GM12878 (cell line): ENCODE data around the gene CCDC197. TPM values are rescaled to one million over a fixed set of nuclear protein-coding genes. Genes with fewer than 3 reads are reported as not detected.

Experiments used
- ATAC-seq: fragments of 200-7000 bp; cut with Tn5 transposase; 3 replicates; pipeline ENCODE4 v1.9.1; 2020; ENCODE audit warnings: mild to moderate bottlenecking, moderate library complexity
- BruUV-seq: library from RNA; stranded (reverse); fragments of 400-500 nt; replicated peaks from 2 replicates; lab custom pipeline; 2021; lab: Mats Ljungman, UMichigan
- CTCF ChIA-PET: fragments of 300-600 bp; sonication (Branson Sonifier 250); formaldehyde crosslinking; extraction: SDS; loops from one replicate; lab custom pipeline; 2021; ENCODE audit warnings: inconsistent platforms; lab: Yijun Ruan, JAX
- POLR2A ChIA-PET: fragments of 350-600 bp; formaldehyde crosslinking; extraction: SDS; loops from one replicate; lab custom pipeline; 2021; ENCODE audit warnings: inconsistent platforms; lab: Charles Lee
- RAD21 ChIA-PET: fragments of 300-600 bp; sonication (Branson Sonifier 250); formaldehyde crosslinking; loops from one replicate; lab custom pipeline; 2023; ENCODE audit warnings: antibody characterized with exemption; ENCODE audit not compliant: unreplicated experiment; lab: Charles Lee
- SMC1A ChIA-PET: fragments of 300-600 bp; sonication (Branson Sonifier 250); formaldehyde crosslinking; loops from one replicate; lab custom pipeline; 2023; ENCODE audit not compliant: unreplicated experiment, uncharacterized antibody; lab: Charles Lee
- DNase-seq: peaks from one replicate; pipeline ENCODE4 v3.0.0-alpha.2; 2011; ENCODE audit warnings: low read depth, low spot score
- FAIRE-seq: peaks from 3 replicates; lab custom pipeline; 2011; peaks lifted over from hg19 to GRCh38; lab: Jason Lieb, UNC
- H2AFZ ChIP-seq: 2 replicates; pipeline ENCODE4 v1.6.0; 2011; ENCODE audit warnings: low read depth, low read length, control low read depth; ENCODE audit not compliant: control insufficient read depth
- H3K27ac ChIP-seq: 2 replicates; pipeline ENCODE4 v1.5.1; 2011; ENCODE audit warnings: control low read depth; ENCODE audit not compliant: control insufficient read depth, insufficient read depth
- H3K27me3 ChIP-seq, 2 experiments: replicated peaks in 1 of 2; 2 replicates each; pipeline versions ENCODE4 v1.6.0 to v1.6.1; 2011; ENCODE audit warnings: low read length in 1 of 2; ENCODE audit not compliant: control insufficient read depth in 2 of 2, insufficient read depth in 2 of 2
- H3K36me3 ChIP-seq, 2 experiments: 2 replicates each; pipeline ENCODE4 v1.5.1; 2011; ENCODE audit warnings: low read length in 1 of 2; ENCODE audit not compliant: control insufficient read depth in 2 of 2, insufficient read depth in 2 of 2
- H3K4me1 ChIP-seq: 2 replicates; pipeline ENCODE4 v1.6.1; 2011; ENCODE audit warnings: mild to moderate bottlenecking, low read length, moderate library complexity, mixed read lengths; ENCODE audit not compliant: control insufficient read depth, insufficient read depth
- H3K4me2 ChIP-seq: 2 replicates; pipeline ENCODE4 v1.6.0; 2011; ENCODE audit warnings: control low read depth; ENCODE audit not compliant: control insufficient read depth, insufficient read depth
- H3K4me3 ChIP-seq: fragments of 200-600 bp; sonication (generic); 2 replicates; pipeline ENCODE4 v1.5.1; 2016
- H3K79me2 ChIP-seq: 2 replicates; pipeline ENCODE4 v1.6.0; 2011; ENCODE audit warnings: low read length; ENCODE audit not compliant: control insufficient read depth, insufficient read depth
- H3K9ac ChIP-seq: 2 replicates; pipeline ENCODE4 v1.8.0; 2011; ENCODE audit warnings: low read length, control low read depth, mixed read lengths; ENCODE audit not compliant: control insufficient read depth, insufficient read depth
- H3K9me3 ChIP-seq: replicated peaks from 3 replicates; pipeline ENCODE4 v1.5.1; 2011; ENCODE audit warnings: mild to moderate bottlenecking, low read length; ENCODE audit not compliant: control insufficient read depth, insufficient read depth
- H4K20me1 ChIP-seq: 2 replicates; pipeline ENCODE4 v1.6.0; 2011; ENCODE audit not compliant: control insufficient read depth, insufficient read depth
- FOXK2 ChIP-seq: fragments of 450-650 bp; IDR thresholded peaks from 2 replicates; pipeline ENCODE4 v1.6.1; 2017; ENCODE audit warnings: mild to moderate bottlenecking, moderate library complexity
- LARP7 ChIP-seq: fragments of 450-650 bp; IDR thresholded peaks from 2 replicates; pipeline ENCODE4 v1.6.1; 2017; ENCODE audit warnings: mild to moderate bottlenecking
- POLR2AphosphoS5 ChIP-seq: IDR thresholded peaks from 2 replicates; pipeline ENCODE4 v1.6.1; 2011; ENCODE audit warnings: mild to moderate bottlenecking, low read length, inconsistent platforms
- ZBED1 ChIP-seq: IDR thresholded peaks from 2 replicates; pipeline ENCODE4 v1.6.1; 2016; ENCODE audit warnings: borderline replicate concordance
- WGBS: methylation state at CpG from one replicate; pipeline ENCODE4 v1.1.6; 2016; ENCODE audit warnings: low lambda C conversion rate; ENCODE audit not compliant: insufficient replicate concordance, insufficient coverage; ENCODE audit errors: missing lambda C conversion rate; 5-methylcytosine and 5-hydroxymethylcytosine counted together
- in situ Hi-C: fragments of 300-500 bp; cut with MboI; formaldehyde crosslinking; loops from 9 replicates; pipeline ENCODE4 v1.14.3; 2018; ENCODE audit warnings: mixed read lengths
- intact Hi-C: fragments of 100-400 bp; cut with micrococcal nuclease; formaldehyde crosslinking; loops from one replicate; pipeline ENCODE4 v1.14.2; 2022; ENCODE audit not compliant: unreplicated experiment
- polyA plus RNA-seq, 11 experiments: library from polyadenylated mRNA; depleted of rRNA in 4 of 11; unstranded in 6 of 11; stranded (reverse) in 5 of 11; fragments of >200 nt; fragmentation: Nextera tagmentation in 4 of 11; fragmentation: Illumina TruSeq in 1 of 11; extraction: Ambion mirVana in 4 of 11; extraction: Trizol in 1 of 11; gene quantifications; 1 replicate in 1 of 11; 2 replicates in 10 of 11; pipeline versions ENCODE4 v1.2.1 to v1.2.3, GENCODE V29; 2011 to 2016; ENCODE audit warnings: inconsistent platforms in 2 of 11, missing spikeins in 2 of 11, low read depth in 1 of 11
- total RNA-seq, 4 experiments: library from RNA; depleted of rRNA in 3 of 4; stranded (reverse); fragments of >200 nt in 3 of 4; fragmentation: Illumina TruSeq in 1 of 4; extraction: Trizol in 1 of 4; gene quantifications; 2 replicates each; pipeline versions ENCODE4 v1.2.1 to v1.2.3, GENCODE V29; 2013 to 2021
- TF ChIP-seq, protein P1 (sequence below): fragments of 450-650 bp; IDR thresholded peaks from 2 replicates; pipeline ENCODE4 v1.6.1; 2017; ENCODE audit warnings: borderline replicate concordance
- TF ChIP-seq, protein P2 (sequence below): IDR thresholded peaks from 2 replicates; pipeline ENCODE4 v1.6.1; 2012; ENCODE audit warnings: low read length, inconsistent platforms
- TF ChIP-seq, protein P3 (sequence below): fragments of 450-650 bp; IDR thresholded peaks from 2 replicates; pipeline ENCODE4 v1.6.1; 2017; ENCODE audit warnings: mild to moderate bottlenecking, moderate library complexity
- TF ChIP-seq, protein P4 (sequence below): fragments of 450-650 bp; IDR thresholded peaks from 2 replicates; pipeline ENCODE4 v1.6.1; 2017; ENCODE audit warnings: mild to moderate bottlenecking, moderate library complexity

CCDC197 gene
- total and polyA plus RNA-seq, 10 of the 15 experiments (the other 5 are each of a cell fraction or from before 2014, with no cell fraction given): 0.12 TPM; not detected in 9

DNA sequence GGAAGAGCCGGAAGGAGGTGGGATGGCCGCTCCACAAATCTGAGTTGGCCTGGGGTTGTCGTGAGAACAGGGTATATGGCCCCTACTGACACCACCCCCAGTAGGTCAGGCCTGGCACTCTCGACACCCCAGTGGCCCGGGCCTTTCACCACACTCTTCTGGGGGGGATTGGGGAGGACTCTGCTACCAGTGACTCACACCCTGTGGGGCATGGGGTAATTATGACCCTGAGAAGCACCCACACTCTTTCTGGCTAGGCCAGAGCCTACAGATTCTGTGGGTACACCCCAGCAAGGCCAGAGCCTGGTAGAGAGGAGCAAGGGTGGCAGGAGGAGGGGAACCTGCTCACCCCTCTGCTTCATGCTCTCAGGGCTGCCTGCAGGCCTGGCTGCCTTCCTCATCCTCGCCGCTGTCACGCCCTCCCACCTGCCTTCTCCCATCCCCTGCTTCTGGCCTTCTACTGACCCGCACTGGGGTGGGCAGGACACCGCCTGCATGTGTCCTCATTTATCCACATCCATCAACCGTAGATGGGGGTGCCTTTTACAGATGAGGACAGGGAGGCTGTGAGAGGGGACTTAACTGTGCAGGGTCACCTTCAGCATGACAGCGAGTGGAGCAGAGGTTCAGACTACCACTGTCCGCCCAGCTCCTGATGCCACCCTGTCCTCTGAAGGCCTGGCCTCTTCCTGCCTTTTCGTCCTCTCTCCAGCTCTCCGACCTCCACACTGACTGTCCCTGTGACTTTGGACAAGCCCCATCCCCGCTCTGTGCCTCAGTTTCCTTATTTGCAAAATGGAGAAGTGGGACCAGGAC is 39.1 kb upstream of the CCDC197 start:
- no peaks in the 10 kb centered on the region; the same call in 1 of the 2 replicates for H3K79me2 ChIP-seq
- H2AFZ ChIP-seq: no peak overlapping the region
- BruUV-seq: no TSS peak
- in situ Hi-C loops: loop anchor here (25.0 kb wide), 2 partner anchors 1196 to 1704 kb away; no protein-coding TSS in a partner anchor
- ATAC-seq (no peak), FAIRE-seq (no peak), DNase-seq (no peak)
- ChIA-PET RAD21 (interaction anchor here (0.6 to 15.3 kb wide), 8 partner anchors 11 to 54 kb away, joined by 3 to 324 read pairs (median 4); partner anchors contain the start of gene ASB2), CTCF (interaction anchor here (0.9 to 6.6 kb wide), 11 partner anchors 10 to 174 kb away, joined by 3 to 73 read pairs (median 14); no protein-coding TSS in a partner anchor), POLR2A (interaction anchor here (0.9 to 7.8 kb wide), 12 partner anchors 8 to 43 kb away, joined by 3 to 128 read pairs (median 6); partner anchors contain the start of gene ASB2), SMC1A (interaction anchor here (1.1 to 19.5 kb wide), 6 partner anchors 11 to 42 kb away, joined by 3 to 409 read pairs (median 44); partner anchors contain the start of gene ASB2)
- peaks cover 94% of the 10 kb centered on the region for H3K4me1 ChIP-seq
- H3K9ac ChIP-seq: peak overlapping the region; percentile 57
- 0 out of 4 replicates have a peak, but pooled peaks cover 0 to 2% of the 10 kb centered on the region in 2 experiments for H3K36me3 ChIP-seq
- intact Hi-C loops: loop anchor here (2.0 to 5.0 kb wide), 2 partner anchors 19 to 44 kb away; no protein-coding TSS in a partner anchor
- no peaks in the 10 kb centered on the region for H3K27me3 ChIP-seq
- WGBS: 95% methylated on average over 16 of the region's 16 CpGs
- no peaks in the 10 kb centered on the region for H4K20me1 ChIP-seq
- no peak overlapping the region for H3K4me3 ChIP-seq
- H3K4me2 ChIP-seq: peak overlapping the region; percentile 60; the same call in 1 of the 2 replicates
- no peaks in the 10 kb centered on the region for H3K9me3 ChIP-seq
- H3K27ac ChIP-seq: peak overlapping the region; percentile 90
- peak; percentile 20 for TF ChIP-seq POLR2AphosphoS5
- TF ChIP-seq, protein P1, sequence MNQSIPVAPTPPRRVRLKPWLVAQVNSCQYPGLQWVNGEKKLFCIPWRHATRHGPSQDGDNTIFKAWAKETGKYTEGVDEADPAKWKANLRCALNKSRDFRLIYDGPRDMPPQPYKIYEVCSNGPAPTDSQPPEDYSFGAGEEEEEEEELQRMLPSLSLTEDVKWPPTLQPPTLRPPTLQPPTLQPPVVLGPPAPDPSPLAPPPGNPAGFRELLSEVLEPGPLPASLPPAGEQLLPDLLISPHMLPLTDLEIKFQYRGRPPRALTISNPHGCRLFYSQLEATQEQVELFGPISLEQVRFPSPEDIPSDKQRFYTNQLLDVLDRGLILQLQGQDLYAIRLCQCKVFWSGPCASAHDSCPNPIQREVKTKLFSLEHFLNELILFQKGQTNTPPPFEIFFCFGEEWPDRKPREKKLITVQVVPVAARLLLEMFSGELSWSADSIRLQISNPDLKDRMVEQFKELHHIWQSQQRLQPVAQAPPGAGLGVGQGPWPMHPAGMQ: no peak
- TF ChIP-seq, protein P2, sequence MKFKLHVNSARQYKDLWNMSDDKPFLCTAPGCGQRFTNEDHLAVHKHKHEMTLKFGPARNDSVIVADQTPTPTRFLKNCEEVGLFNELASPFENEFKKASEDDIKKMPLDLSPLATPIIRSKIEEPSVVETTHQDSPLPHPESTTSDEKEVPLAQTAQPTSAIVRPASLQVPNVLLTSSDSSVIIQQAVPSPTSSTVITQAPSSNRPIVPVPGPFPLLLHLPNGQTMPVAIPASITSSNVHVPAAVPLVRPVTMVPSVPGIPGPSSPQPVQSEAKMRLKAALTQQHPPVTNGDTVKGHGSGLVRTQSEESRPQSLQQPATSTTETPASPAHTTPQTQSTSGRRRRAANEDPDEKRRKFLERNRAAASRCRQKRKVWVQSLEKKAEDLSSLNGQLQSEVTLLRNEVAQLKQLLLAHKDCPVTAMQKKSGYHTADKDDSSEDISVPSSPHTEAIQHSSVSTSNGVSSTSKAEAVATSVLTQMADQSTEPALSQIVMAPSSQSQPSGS: no peak
- no peak for TF ChIP-seq FOXK2
- 0 out of 2 replicates have a peak, but pooled peaks have one; percentile 9 for TF ChIP-seq LARP7
- TF ChIP-seq, protein P3, sequence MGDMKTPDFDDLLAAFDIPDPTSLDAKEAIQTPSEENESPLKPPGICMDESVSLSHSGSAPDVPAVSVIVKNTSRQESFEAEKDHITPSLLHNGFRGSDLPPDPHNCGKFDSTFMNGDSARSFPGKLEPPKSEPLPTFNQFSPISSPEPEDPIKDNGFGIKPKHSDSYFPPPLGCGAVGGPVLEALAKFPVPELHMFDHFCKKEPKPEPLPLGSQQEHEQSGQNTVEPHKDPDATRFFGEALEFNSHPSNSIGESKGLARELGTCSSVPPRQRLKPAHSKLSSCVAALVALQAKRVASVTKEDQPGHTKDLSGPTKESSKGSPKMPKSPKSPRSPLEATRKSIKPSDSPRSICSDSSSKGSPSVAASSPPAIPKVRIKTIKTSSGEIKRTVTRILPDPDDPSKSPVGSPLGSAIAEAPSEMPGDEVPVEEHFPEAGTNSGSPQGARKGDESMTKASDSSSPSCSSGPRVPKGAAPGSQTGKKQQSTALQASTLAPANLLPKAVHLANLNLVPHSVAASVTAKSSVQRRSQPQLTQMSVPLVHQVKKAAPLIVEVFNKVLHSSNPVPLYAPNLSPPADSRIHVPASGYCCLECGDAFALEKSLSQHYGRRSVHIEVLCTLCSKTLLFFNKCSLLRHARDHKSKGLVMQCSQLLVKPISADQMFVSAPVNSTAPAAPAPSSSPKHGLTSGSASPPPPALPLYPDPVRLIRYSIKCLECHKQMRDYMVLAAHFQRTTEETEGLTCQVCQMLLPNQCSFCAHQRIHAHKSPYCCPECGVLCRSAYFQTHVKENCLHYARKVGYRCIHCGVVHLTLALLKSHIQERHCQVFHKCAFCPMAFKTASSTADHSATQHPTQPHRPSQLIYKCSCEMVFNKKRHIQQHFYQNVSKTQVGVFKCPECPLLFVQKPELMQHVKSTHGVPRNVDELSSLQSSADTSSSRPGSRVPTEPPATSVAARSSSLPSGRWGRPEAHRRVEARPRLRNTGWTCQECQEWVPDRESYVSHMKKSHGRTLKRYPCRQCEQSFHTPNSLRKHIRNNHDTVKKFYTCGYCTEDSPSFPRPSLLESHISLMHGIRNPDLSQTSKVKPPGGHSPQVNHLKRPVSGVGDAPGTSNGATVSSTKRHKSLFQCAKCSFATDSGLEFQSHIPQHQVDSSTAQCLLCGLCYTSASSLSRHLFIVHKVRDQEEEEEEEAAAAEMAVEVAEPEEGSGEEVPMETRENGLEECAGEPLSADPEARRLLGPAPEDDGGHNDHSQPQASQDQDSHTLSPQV: 0 out of 2 replicates have a peak, but pooled peaks have one; percentile 42
- TF ChIP-seq, protein P4, sequence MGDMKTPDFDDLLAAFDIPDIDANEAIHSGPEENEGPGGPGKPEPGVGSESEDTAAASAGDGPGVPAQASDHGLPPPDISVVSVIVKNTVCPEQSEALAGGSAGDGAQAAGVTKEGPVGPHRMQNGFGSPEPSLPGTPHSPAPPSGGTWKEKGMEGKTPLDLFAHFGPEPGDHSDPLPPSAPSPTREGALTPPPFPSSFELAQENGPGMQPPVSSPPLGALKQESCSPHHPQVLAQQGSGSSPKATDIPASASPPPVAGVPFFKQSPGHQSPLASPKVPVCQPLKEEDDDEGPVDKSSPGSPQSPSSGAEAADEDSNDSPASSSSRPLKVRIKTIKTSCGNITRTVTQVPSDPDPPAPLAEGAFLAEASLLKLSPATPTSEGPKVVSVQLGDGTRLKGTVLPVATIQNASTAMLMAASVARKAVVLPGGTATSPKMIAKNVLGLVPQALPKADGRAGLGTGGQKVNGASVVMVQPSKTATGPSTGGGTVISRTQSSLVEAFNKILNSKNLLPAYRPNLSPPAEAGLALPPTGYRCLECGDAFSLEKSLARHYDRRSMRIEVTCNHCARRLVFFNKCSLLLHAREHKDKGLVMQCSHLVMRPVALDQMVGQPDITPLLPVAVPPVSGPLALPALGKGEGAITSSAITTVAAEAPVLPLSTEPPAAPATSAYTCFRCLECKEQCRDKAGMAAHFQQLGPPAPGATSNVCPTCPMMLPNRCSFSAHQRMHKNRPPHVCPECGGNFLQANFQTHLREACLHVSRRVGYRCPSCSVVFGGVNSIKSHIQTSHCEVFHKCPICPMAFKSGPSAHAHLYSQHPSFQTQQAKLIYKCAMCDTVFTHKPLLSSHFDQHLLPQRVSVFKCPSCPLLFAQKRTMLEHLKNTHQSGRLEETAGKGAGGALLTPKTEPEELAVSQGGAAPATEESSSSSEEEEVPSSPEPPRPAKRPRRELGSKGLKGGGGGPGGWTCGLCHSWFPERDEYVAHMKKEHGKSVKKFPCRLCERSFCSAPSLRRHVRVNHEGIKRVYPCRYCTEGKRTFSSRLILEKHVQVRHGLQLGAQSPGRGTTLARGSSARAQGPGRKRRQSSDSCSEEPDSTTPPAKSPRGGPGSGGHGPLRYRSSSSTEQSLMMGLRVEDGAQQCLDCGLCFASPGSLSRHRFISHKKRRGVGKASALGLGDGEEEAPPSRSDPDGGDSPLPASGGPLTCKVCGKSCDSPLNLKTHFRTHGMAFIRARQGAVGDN: peak; percentile 19; the same call in 1 of the 2 replicates
- 0 out of 2 replicates have a peak, but pooled peaks have one; percentile 23 for TF ChIP-seq ZBED1
